Keratinocyte (primary cell): ENCODE measurements around the gene CUZD1. TPM values are rescaled to one million over a fixed set of nuclear protein-coding genes. Genes with fewer than 3 reads are reported as not detected.

Source experiments
- DNase-seq: peaks from one replicate; pipeline ENCODE4 v3.0.0-alpha.2; 2011; ENCODE audit warnings: low read depth, missing footprints, low spot score
- FAIRE-seq: peaks from 2 replicates; lab custom pipeline; 2011; peaks lifted over from hg19 to GRCh38; lab: Jason Lieb, UNC
- H2AFZ ChIP-seq: 2 replicates; pipeline ENCODE4 v1.6.0; 2012; ENCODE audit warnings: low read length, control low read depth, inconsistent platforms; ENCODE audit not compliant: control insufficient read depth
- H3K27ac ChIP-seq: 2 replicates; pipeline ENCODE4 v1.5.1; 2011; ENCODE audit warnings: low read length; ENCODE audit not compliant: control insufficient read depth, insufficient read depth
- H3K27me3 ChIP-seq: 3 replicates; pipeline ENCODE4 v1.6.0; 2011; ENCODE audit warnings: low read length; ENCODE audit not compliant: control insufficient read depth, insufficient read depth; ENCODE audit errors: extremely low read depth
- H3K36me3 ChIP-seq, 2 experiments: 2 replicates in 1 of 2; 3 replicates in 1 of 2; pipeline ENCODE4 v1.5.1; 2011; ENCODE audit warnings: low read length in 2 of 2, mild to moderate bottlenecking in 1 of 2; ENCODE audit not compliant: control insufficient read depth in 2 of 2, insufficient read depth in 2 of 2; ENCODE audit errors: extremely low read depth in 1 of 2
- H3K4me1 ChIP-seq: 3 replicates; pipeline ENCODE4 v1.5.1; 2011; ENCODE audit warnings: low read length; ENCODE audit not compliant: control insufficient read depth, insufficient read depth; ENCODE audit errors: extremely low read depth
- H3K4me2 ChIP-seq: 3 replicates; pipeline ENCODE4 v1.6.0; 2011; ENCODE audit warnings: low read depth, low read length; ENCODE audit not compliant: control insufficient read depth, insufficient read depth; ENCODE audit errors: extremely low read depth
- H3K4me3 ChIP-seq, 3 experiments: fragments of 200-600 bp in 1 of 3; sonication (generic) in 1 of 3; 2 replicates in 2 of 3; 3 replicates in 1 of 3; pipeline ENCODE4 v1.5.1; 2011 to 2016; ENCODE audit warnings: low read length in 3 of 3, mild to moderate bottlenecking in 3 of 3, control low read depth in 2 of 3, inconsistent platforms in 1 of 3, low read depth in 1 of 3, mixed read lengths in 1 of 3, mixed run types in 1 of 3, moderate library complexity in 1 of 3; ENCODE audit not compliant: control insufficient read depth in 2 of 3, insufficient read depth in 2 of 3; ENCODE audit errors: extremely low read depth in 1 of 3
- H3K79me2 ChIP-seq: 2 replicates; pipeline ENCODE4 v1.6.0; 2012; ENCODE audit warnings: low read length; ENCODE audit not compliant: control insufficient read depth, insufficient read depth
- H3K9ac ChIP-seq: 3 replicates; pipeline ENCODE4 v1.6.0; 2011; ENCODE audit warnings: low read length; ENCODE audit not compliant: control insufficient read depth, insufficient read depth; ENCODE audit errors: extremely low read depth
- H3K9me1 ChIP-seq: 3 replicates; pipeline ENCODE4 v1.6.0; 2011; ENCODE audit warnings: low read length; ENCODE audit not compliant: control insufficient read depth, insufficient read depth; ENCODE audit errors: extremely low read depth
- H3K9me3 ChIP-seq: 2 replicates; pipeline ENCODE4 v1.5.1; 2012; ENCODE audit warnings: low read depth, low read length; ENCODE audit not compliant: control insufficient read depth
- H4K20me1 ChIP-seq: 3 replicates; pipeline ENCODE4 v1.6.0; 2011; ENCODE audit warnings: low read length; ENCODE audit not compliant: control insufficient read depth, insufficient read depth; ENCODE audit errors: extremely low read depth
- CTCF ChIP-seq, 3 experiments: IDR thresholded peaks in 1 of 3; conservative IDR thresholded peaks in 1 of 3; optimal IDR thresholded peaks in 1 of 3; 2 replicates in 2 of 3; 3 replicates in 1 of 3; pipeline versions ENCODE3 to v1.5.1; 2011; ENCODE audit warnings: low read length in 3 of 3, mild to moderate bottlenecking in 3 of 3, moderate library complexity in 2 of 3, control low read depth in 1 of 3, inconsistent platforms in 1 of 3; ENCODE audit not compliant: insufficient read depth in 2 of 3; ENCODE audit errors: extremely low read depth in 1 of 3
- EZH2 ChIP-seq: IDR thresholded peaks from one replicate; pipeline ENCODE4 v1.6.1; 2012; ENCODE audit warnings: inconsistent platforms, mild to moderate bottlenecking, low read length, moderate library complexity
- dilution Hi-C: fragments of 300-500 bp; cut with MboI; formaldehyde crosslinking; loops from one replicate; pipeline ENCODE4 v1.7.0; 2020; ENCODE audit warnings: low sequenced_read_pairs; ENCODE audit not compliant: extremely low pct_ligation_motif_present
- polyA plus RNA-seq, 5 experiments: library from polyadenylated mRNA; depleted of rRNA in 3 of 5; stranded (reverse) in 3 of 5; stranded (forward) in 1 of 5; unstranded in 1 of 5; fragments of >200 nt; gene quantifications; 1 replicate in 1 of 5; 2 replicates in 3 of 5; 3 replicates in 1 of 5; pipeline versions ENCODE4 v1.2.1 to v1.2.3, GENCODE V29; 2011 to 2012; ENCODE audit warnings: missing spikeins in 2 of 5, low read depth in 1 of 5, low replicate concordance in 1 of 5

Gene CUZD1
- polyA plus RNA-seq, 1 donor (not counting 4 experiments of a cell fraction or from before 2014, with no cell fraction given): 0.93 TPM

GRCh38 chr10:122795924-122796323, 49.7 kb downstream of the CUZD1 start:
- no peaks in the 10 kb centered on the region for H3K36me3 ChIP-seq
- DNase-seq (no peak), FAIRE-seq (no peak)
- H3K79me2 ChIP-seq: no peaks in the 10 kb centered on the region
- no peak overlapping the region for H2AFZ ChIP-seq
- TF ChIP-seq CTCF (optimal IDR thresholded peaks at IDR 0.05 in 1 of 3, IDR thresholded peaks at IDR 0.05 in 1 of 3, conservative IDR thresholded peaks at IDR 0.05 in 1 of 3; ENCODE audit: extremely low read depth in 1 of 3, insufficient read depth in 2 of 3, low read length in 3 of 3): no peak
- no peak for TF ChIP-seq EZH2
- dilution Hi-C loops: no loop called here
- no peaks in the 10 kb centered on the region for H3K4me1 ChIP-seq
- no peaks in the 10 kb centered on the region for H3K9me3 ChIP-seq
- no peak overlapping the region for H3K27ac ChIP-seq
- no peaks in the 10 kb centered on the region for H4K20me1 ChIP-seq
- no peak overlapping the region for H3K9ac ChIP-seq
- no peak overlapping the region for H3K4me2 ChIP-seq
- no peak overlapping the region for H3K4me3 ChIP-seq
- H3K27me3 ChIP-seq: peaks cover 4% of the 10 kb centered on the region
- no peaks in the 10 kb centered on the region for H3K9me1 ChIP-seq

- Histone ChIP-seq H3K9ac (no peak overlapping the region), H4K20me1 (no peaks in the 10 kb centered on the region), H3K27ac (no peak overlapping the region), H3K9me1 (no peaks in the 10 kb centered on the region), H3K36me3 (no peaks in the 10 kb centered on the region), H3K4me1 (no peaks in the 10 kb centered on the region), H2AFZ (no peak overlapping the region), H3K4me3 (no peak overlapping the region), H3K27me3 (no peaks in the 10 kb centered on the region), H3K9me3 (no peaks in the 10 kb centered on the region), H3K4me2 (no peak overlapping the region), H3K79me2 (no peaks in the 10 kb centered on the region)
- TF ChIP-seq EZH2: no peak
- TF ChIP-seq CTCF (optimal IDR thresholded peaks at IDR 0.05 in 1 of 3, IDR thresholded peaks at IDR 0.05 in 1 of 3, conservative IDR thresholded peaks at IDR 0.05 in 1 of 3; ENCODE audit: extremely low read depth in 1 of 3, insufficient read depth in 2 of 3, low read length in 3 of 3): no peak
- FAIRE-seq: peak; percentile 88
- no peak for DNase-seq
- dilution Hi-C loops: no loop called here
Measured at GRCh38 chr10:122786269-122786668, 59.4 kb downstream of the CUZD1 start.
